ENCODE measurements around the gene GCN1.

GRCh38 chr12:120126635-120127005 lies 67.9 kb downstream of the GCN1 start:
- TF ChIP-seq CTCF (IDR thresholded peaks at IDR 0.05) (no peak), POLR2A (IDR thresholded peaks at IDR 0.05) (no peak)
